ENCODE measurements around the gene ZNF148.

DNA sequence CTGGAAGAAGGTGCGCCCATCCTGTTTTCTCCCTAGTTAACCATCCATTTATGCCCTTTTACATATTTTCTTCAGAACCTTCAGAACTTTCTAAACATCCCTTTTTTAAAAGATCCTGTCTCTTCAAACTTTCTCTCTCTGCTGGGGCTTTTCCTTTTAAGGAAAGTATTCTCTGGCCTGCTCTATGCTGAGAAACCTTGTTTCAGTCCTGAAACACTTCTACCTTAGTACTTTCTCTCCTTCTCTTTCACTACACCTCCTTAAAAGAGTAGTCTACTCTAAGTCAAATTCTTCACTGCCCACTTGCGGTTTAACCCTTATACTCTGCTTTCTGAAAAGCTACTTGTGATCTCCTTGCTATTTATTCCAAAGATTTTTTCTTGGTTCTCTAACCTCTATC lies 97.0 kb downstream of the ZNF148 start:
- TF ChIP-seq, protein P1, sequence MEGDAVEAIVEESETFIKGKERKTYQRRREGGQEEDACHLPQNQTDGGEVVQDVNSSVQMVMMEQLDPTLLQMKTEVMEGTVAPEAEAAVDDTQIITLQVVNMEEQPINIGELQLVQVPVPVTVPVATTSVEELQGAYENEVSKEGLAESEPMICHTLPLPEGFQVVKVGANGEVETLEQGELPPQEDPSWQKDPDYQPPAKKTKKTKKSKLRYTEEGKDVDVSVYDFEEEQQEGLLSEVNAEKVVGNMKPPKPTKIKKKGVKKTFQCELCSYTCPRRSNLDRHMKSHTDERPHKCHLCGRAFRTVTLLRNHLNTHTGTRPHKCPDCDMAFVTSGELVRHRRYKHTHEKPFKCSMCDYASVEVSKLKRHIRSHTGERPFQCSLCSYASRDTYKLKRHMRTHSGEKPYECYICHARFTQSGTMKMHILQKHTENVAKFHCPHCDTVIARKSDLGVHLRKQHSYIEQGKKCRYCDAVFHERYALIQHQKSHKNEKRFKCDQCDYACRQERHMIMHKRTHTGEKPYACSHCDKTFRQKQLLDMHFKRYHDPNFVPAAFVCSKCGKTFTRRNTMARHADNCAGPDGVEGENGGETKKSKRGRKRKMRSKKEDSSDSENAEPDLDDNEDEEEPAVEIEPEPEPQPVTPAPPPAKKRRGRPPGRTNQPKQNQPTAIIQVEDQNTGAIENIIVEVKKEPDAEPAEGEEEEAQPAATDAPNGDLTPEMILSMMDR (IDR thresholded peaks at IDR 0.05): no peak
- TF ChIP-seq, protein P2, sequence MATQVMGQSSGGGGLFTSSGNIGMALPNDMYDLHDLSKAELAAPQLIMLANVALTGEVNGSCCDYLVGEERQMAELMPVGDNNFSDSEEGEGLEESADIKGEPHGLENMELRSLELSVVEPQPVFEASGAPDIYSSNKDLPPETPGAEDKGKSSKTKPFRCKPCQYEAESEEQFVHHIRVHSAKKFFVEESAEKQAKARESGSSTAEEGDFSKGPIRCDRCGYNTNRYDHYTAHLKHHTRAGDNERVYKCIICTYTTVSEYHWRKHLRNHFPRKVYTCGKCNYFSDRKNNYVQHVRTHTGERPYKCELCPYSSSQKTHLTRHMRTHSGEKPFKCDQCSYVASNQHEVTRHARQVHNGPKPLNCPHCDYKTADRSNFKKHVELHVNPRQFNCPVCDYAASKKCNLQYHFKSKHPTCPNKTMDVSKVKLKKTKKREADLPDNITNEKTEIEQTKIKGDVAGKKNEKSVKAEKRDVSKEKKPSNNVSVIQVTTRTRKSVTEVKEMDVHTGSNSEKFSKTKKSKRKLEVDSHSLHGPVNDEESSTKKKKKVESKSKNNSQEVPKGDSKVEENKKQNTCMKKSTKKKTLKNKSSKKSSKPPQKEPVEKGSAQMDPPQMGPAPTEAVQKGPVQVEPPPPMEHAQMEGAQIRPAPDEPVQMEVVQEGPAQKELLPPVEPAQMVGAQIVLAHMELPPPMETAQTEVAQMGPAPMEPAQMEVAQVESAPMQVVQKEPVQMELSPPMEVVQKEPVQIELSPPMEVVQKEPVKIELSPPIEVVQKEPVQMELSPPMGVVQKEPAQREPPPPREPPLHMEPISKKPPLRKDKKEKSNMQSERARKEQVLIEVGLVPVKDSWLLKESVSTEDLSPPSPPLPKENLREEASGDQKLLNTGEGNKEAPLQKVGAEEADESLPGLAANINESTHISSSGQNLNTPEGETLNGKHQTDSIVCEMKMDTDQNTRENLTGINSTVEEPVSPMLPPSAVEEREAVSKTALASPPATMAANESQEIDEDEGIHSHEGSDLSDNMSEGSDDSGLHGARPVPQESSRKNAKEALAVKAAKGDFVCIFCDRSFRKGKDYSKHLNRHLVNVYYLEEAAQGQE (IDR thresholded peaks at IDR 0.05; ENCODE audit: insufficient read depth in 1 of 2, low read depth in 2 of 2, low read length in 1 of 2): no peak
